ENCODE data around the gene NUDCD3. TPM values are rescaled to one million over a fixed set of nuclear protein-coding genes. Genes with fewer than 3 reads are reported as not detected.

The NUDCD3 gene
- total RNA-seq, 1 donor from 2014 or later, result 71.7 TPM

GRCh38 chr7:44386139-44386913, 104.1 kb downstream of the NUDCD3 start:
- no peak for DNase-seq (ENCODE audit: low read depth)
- peaks cover 7% of the 10 kb centered on the region for H3K36me3 ChIP-seq (ENCODE audit: control insufficient read depth, insufficient read depth, low read length)
- H3K4me3 ChIP-seq (ENCODE audit: low read depth, low read length), result no peak overlapping the region
- no peaks in the 10 kb centered on the region for H3K27me3 ChIP-seq (ENCODE audit: control insufficient read depth, insufficient read depth, low read length)
- TF ChIP-seq, protein P1, sequence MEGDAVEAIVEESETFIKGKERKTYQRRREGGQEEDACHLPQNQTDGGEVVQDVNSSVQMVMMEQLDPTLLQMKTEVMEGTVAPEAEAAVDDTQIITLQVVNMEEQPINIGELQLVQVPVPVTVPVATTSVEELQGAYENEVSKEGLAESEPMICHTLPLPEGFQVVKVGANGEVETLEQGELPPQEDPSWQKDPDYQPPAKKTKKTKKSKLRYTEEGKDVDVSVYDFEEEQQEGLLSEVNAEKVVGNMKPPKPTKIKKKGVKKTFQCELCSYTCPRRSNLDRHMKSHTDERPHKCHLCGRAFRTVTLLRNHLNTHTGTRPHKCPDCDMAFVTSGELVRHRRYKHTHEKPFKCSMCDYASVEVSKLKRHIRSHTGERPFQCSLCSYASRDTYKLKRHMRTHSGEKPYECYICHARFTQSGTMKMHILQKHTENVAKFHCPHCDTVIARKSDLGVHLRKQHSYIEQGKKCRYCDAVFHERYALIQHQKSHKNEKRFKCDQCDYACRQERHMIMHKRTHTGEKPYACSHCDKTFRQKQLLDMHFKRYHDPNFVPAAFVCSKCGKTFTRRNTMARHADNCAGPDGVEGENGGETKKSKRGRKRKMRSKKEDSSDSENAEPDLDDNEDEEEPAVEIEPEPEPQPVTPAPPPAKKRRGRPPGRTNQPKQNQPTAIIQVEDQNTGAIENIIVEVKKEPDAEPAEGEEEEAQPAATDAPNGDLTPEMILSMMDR (IDR thresholded peaks at IDR 0.05; ENCODE audit: insufficient read depth, low read length, poor library complexity, severe bottlenecking), result no peak

DNA sequence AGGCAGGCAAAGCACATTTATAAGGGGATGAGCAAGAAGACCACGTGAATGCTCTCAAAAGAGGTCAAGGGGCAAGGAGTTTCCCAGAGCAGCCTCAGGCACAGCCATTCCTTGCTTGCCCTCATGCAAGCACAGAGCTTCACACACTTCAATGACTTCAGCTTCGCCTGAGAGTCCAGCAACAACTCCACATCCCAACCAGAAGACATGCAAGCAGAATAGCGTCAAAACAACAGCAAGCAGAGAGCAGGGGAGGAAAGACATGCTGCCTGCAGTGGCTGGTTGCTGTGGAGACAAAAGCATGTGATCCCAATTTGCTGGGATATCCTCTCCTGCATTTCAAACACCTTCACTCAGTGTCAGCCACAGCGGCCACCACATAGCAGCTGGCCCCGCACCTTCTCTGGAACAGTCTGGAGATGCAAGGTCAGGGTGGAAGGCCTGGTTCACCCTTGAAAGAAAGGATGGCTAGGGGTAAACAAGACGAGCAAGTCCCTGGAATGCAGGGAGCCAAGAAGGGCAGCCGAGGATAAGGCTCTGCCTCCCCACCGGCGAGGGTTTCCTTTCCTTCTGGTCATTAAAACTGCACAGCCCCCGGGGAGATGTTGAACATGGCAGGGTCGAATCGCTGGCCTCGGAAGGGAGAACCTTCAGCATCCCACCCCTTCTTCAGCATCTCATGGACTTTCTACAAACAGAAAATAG, 104.9 kb downstream of the NUDCD3 start:
- Histone ChIP-seq H3K27me3 (ENCODE audit: control insufficient read depth, insufficient read depth, low read length) (no peaks in the 10 kb centered on the region), H3K4me3 (ENCODE audit: low read depth, low read length) (no peak overlapping the region), H3K36me3 (ENCODE audit: control insufficient read depth, insufficient read depth, low read length) (peaks cover 4% of the 10 kb centered on the region)
- TF ChIP-seq, protein P1 (IDR thresholded peaks at IDR 0.05; ENCODE audit: insufficient read depth, low read length, poor library complexity, severe bottlenecking), result no peak
- no peak for DNase-seq (ENCODE audit: low read depth)

DNA sequence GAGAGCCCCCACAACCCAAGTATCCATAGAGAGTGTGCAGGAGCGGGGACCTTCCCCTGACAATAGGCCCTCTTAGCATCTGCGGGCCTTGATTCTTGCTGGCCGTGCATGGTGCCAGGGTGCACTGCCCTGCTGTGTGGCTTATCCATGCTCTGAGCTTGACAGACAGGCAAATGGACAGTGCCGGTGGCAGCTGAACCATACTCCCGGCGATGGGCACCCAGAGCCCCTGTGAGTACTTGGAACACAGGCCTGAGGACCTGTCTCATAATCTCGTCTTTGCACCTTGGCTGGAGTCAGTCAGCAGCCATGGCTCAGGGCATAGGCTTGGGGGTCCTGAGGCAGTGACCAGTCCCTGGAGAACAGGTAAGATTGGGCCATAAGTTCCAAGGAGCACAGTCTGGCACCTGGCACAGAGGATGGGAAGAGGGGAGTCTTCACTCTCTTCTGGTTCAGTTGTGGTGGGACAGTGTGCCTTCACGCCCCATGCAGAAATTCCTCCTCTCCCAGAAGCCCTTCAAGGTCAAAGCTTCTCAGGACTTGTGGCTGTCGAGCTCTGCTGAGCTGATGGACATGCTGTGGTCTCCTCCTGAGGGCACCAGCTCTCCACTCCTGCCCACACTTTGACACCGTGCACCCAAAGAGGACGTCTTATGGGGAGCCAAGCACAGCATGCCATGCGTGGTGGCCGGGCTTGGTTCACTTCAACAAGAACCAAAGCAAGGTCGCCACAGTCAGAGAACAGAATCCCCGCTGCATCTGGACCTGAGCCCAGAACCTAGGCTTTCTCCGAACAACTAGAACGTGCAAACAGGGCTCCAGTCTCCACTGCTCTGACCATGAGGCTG, 105.6 kb downstream of the NUDCD3 start:
- no peak for DNase-seq (ENCODE audit: low read depth)
- Histone ChIP-seq H3K27me3 (ENCODE audit: control insufficient read depth, insufficient read depth, low read length) (no peaks in the 10 kb centered on the region), H3K4me3 (ENCODE audit: low read depth, low read length) (no peak overlapping the region), H3K36me3 (ENCODE audit: control insufficient read depth, insufficient read depth, low read length) (peaks cover 4% of the 10 kb centered on the region)
- TF ChIP-seq, protein P1 (IDR thresholded peaks at IDR 0.05; ENCODE audit: insufficient read depth, low read length, poor library complexity, severe bottlenecking), result no peak

DNA sequence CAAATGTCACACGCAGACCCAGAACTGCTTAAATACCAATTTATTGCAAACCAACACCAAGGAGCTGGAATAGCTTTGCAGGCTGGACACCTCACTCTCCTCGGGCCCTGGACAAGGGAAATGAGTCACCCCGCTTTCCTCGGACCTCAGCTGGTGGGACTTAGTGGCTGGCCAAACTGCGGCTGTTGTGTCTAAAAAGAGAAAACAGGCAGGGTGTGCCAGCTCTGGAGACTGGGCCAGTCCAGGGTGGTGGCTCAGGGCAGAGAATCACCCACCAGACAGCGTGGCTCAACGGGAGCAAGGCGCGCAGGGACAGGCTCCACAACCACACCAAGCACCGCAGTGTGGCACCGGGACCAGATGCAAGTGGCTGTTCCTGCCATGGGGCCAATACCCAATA, 106.9 kb downstream of the NUDCD3 start:
- Histone ChIP-seq H3K4me3 (ENCODE audit: low read depth, low read length) (no peak overlapping the region), H3K36me3 (ENCODE audit: control insufficient read depth, insufficient read depth, low read length) (peaks cover 4% of the 10 kb centered on the region), H3K27me3 (ENCODE audit: control insufficient read depth, insufficient read depth, low read length) (no peaks in the 10 kb centered on the region)
- TF ChIP-seq, protein P1 (IDR thresholded peaks at IDR 0.05; ENCODE audit: insufficient read depth, low read length, poor library complexity, severe bottlenecking), result no peak
- peak; percentile 10 for DNase-seq (ENCODE audit: low read depth)

DNA sequence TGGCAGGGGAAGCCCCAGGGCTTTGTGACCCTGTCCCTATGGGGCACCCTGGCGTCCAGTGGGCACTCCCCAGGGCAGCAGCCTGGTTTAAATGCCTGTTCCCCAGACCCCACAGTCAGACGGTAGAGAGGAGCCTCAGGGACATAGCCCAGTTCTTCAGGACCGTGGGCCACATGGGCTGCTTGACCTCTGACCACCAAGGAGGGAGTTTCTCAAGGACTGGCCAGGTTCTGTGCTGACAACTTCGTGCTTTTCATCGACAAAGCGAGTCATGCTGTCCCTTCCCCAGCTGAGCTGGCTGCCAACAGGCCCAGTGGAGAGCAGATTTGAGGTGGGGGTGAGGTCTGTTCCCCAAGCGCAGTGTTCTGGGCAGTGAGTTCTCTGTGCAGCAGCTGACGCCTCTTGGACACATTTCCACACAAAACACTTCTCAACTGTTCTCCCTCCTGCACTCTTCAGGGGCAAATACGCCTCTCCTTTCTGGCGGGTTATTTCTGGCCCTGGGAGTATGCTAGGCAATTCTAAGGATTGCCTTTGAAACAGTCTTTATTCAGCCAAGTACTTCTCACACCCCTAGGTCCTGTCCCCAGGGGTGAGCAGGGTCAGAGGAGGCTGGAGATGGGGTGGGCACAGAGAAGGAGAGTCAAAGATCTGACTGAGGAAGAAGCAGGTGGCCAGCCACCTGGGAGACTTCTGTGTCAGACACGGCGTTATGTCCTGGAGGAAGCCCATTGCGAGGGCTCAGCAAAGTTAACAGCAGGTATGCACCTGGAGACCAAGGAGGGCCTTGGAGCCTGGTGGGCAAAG, 107.8 kb downstream of the NUDCD3 start:
- Histone ChIP-seq H3K27me3 (ENCODE audit: control insufficient read depth, insufficient read depth, low read length) (no peaks in the 10 kb centered on the region), H3K36me3 (ENCODE audit: control insufficient read depth, insufficient read depth, low read length) (peaks cover 3% of the 10 kb centered on the region), H3K4me3 (ENCODE audit: low read depth, low read length) (no peak overlapping the region)
- TF ChIP-seq, protein P1 (IDR thresholded peaks at IDR 0.05; ENCODE audit: insufficient read depth, low read length, poor library complexity, severe bottlenecking), result no peak
- no peak for DNase-seq (ENCODE audit: low read depth)
